Measurements from ENCODE around the gene DPYD. TPM values are rescaled to one million over a fixed set of nuclear protein-coding genes. Genes with fewer than 3 reads are reported as not detected.

The DPYD gene
- total RNA-seq, 1 donor from 2014 or later: 12.8 TPM

GRCh38 chr1:97092824-97093223 is 828.0 kb downstream of the DPYD start:
- Mint-ChIP-seq H3K36me3 (ENCODE audit: unreplicated experiment) (no peaks in the 10 kb centered on the region), H3K27me3 (ENCODE audit: unreplicated experiment) (no peaks in the 10 kb centered on the region), H3K27ac (ENCODE audit: unreplicated experiment) (no peak overlapping the region), H3K4me3 (ENCODE audit: unreplicated experiment) (no peak overlapping the region), H3K9me3 (ENCODE audit: unreplicated experiment) (no peaks in the 10 kb centered on the region), H3K4me1 (ENCODE audit: low read depth, unreplicated experiment) (peaks cover 18% of the 10 kb centered on the region)
- TF ChIP-seq, protein P1, sequence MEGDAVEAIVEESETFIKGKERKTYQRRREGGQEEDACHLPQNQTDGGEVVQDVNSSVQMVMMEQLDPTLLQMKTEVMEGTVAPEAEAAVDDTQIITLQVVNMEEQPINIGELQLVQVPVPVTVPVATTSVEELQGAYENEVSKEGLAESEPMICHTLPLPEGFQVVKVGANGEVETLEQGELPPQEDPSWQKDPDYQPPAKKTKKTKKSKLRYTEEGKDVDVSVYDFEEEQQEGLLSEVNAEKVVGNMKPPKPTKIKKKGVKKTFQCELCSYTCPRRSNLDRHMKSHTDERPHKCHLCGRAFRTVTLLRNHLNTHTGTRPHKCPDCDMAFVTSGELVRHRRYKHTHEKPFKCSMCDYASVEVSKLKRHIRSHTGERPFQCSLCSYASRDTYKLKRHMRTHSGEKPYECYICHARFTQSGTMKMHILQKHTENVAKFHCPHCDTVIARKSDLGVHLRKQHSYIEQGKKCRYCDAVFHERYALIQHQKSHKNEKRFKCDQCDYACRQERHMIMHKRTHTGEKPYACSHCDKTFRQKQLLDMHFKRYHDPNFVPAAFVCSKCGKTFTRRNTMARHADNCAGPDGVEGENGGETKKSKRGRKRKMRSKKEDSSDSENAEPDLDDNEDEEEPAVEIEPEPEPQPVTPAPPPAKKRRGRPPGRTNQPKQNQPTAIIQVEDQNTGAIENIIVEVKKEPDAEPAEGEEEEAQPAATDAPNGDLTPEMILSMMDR (IDR thresholded peaks at IDR 0.05; ENCODE audit: partially characterized antibody, unreplicated experiment): no peak
- no peak for DNase-seq

- no peak for DNase-seq
- Mint-ChIP-seq H3K27me3 (ENCODE audit: unreplicated experiment) (no peaks in the 10 kb centered on the region), H3K36me3 (ENCODE audit: unreplicated experiment) (no peaks in the 10 kb centered on the region), H3K27ac (ENCODE audit: unreplicated experiment) (no peak overlapping the region), H3K9me3 (ENCODE audit: unreplicated experiment) (no peaks in the 10 kb centered on the region), H3K4me1 (ENCODE audit: low read depth, unreplicated experiment) (peaks cover 18% of the 10 kb centered on the region), H3K4me3 (ENCODE audit: unreplicated experiment) (no peak overlapping the region)
- TF ChIP-seq, protein P1 (IDR thresholded peaks at IDR 0.05; ENCODE audit: partially characterized antibody, unreplicated experiment): no peak
These were observed 829.2 kb downstream of the DPYD start for GRCh38 chr1:97091679-97092078.

DNA sequence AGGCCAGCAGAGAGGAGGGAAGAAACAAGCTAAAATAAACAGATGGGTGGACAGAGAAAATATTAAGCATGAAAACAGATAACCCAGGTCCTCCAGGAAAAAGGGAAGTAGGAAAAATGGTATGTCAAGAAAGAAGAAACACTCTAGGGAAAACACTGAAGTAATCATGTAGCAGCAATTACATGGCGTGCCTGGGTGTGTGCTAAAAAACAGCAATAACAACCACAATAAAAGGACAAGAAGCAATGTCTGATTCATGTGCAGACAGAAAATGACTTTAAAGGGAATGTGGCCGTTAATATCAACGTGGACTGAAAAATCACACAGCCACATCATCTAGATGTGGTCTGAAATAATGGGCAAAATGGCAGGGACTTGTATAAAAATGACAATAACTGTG is 829.6 kb downstream of the DPYD start:
- Mint-ChIP-seq H3K9me3 (ENCODE audit: unreplicated experiment) (no peaks in the 10 kb centered on the region), H3K4me1 (ENCODE audit: low read depth, unreplicated experiment) (peaks cover 18% of the 10 kb centered on the region), H3K36me3 (ENCODE audit: unreplicated experiment) (no peaks in the 10 kb centered on the region), H3K27ac (ENCODE audit: unreplicated experiment) (no peak overlapping the region), H3K4me3 (ENCODE audit: unreplicated experiment) (no peak overlapping the region), H3K27me3 (ENCODE audit: unreplicated experiment) (no peaks in the 10 kb centered on the region)
- TF ChIP-seq, protein P1 (IDR thresholded peaks at IDR 0.05; ENCODE audit: partially characterized antibody, unreplicated experiment): no peak
- DNase-seq: no peak

- H3K4me3 Mint-ChIP-seq (ENCODE audit: unreplicated experiment): no peak overlapping the region
- no peaks in the 10 kb centered on the region for H3K36me3 Mint-ChIP-seq (ENCODE audit: unreplicated experiment)
- DNase-seq: no peak
- H3K9me3 Mint-ChIP-seq (ENCODE audit: unreplicated experiment): no peaks in the 10 kb centered on the region
- TF ChIP-seq, protein P1 (IDR thresholded peaks at IDR 0.05; ENCODE audit: partially characterized antibody, unreplicated experiment): no peak
- H3K4me1 Mint-ChIP-seq (ENCODE audit: low read depth, unreplicated experiment): peaks cover 18% of the 10 kb centered on the region
- H3K27ac Mint-ChIP-seq (ENCODE audit: unreplicated experiment): no peak overlapping the region
- no peaks in the 10 kb centered on the region for H3K27me3 Mint-ChIP-seq (ENCODE audit: unreplicated experiment)
These were observed 830.1 kb downstream of the DPYD start for GRCh38 chr1:97090725-97091124.

GRCh38 chr1:97089173-97089572 is 831.7 kb downstream of the DPYD start:
- H3K4me3 Mint-ChIP-seq (ENCODE audit: unreplicated experiment): no peak overlapping the region
- no peak overlapping the region for H3K27ac Mint-ChIP-seq (ENCODE audit: unreplicated experiment)
- H3K27me3 Mint-ChIP-seq (ENCODE audit: unreplicated experiment): no peaks in the 10 kb centered on the region
- H3K36me3 Mint-ChIP-seq (ENCODE audit: unreplicated experiment): no peaks in the 10 kb centered on the region
- TF ChIP-seq, protein P1 (IDR thresholded peaks at IDR 0.05; ENCODE audit: partially characterized antibody, unreplicated experiment): no peak
- peaks cover 18% of the 10 kb centered on the region for H3K4me1 Mint-ChIP-seq (ENCODE audit: low read depth, unreplicated experiment)
- DNase-seq: no peak
- H3K9me3 Mint-ChIP-seq (ENCODE audit: unreplicated experiment): no peaks in the 10 kb centered on the region

Measured in glutamatergic neuron (in vitro differentiated cells).